ENCODE data around the gene CEACAM4.

Gene CEACAM4

GRCh38 chr19:41649827-41650226, 23.0 kb upstream of the CEACAM4 start:
- no peak for DNase-seq
- peaks cover 0 to 24% of the 10 kb centered on the region in 2 experiments for H3K27me3 ChIP-seq (ENCODE audit: control insufficient read depth in 1 of 2, insufficient read depth in 1 of 2, low read length in 2 of 2)
- 68% methylated on average over 2 of the region's 3 CpGs for WGBS
- H2AK5ac ChIP-seq (ENCODE audit: low read length, severe bottlenecking) = no peak overlapping the region
- no peaks in the 10 kb centered on the region for H3K4me1 ChIP-seq (ENCODE audit: control insufficient read depth, insufficient read depth, low read depth, low read length)
- no peak overlapping the region for H3K4me2 ChIP-seq (ENCODE audit: low read length, poor library complexity, severe bottlenecking)
- H2BK5ac ChIP-seq (ENCODE audit: low read depth, low read length, poor library complexity, severe bottlenecking) = no peak overlapping the region
- no peak overlapping the region for H3K14ac ChIP-seq (ENCODE audit: low read length in 2 of 2)
- no peak overlapping the region for H4K91ac ChIP-seq (ENCODE audit: low read length)
- H2BK12ac ChIP-seq (ENCODE audit: low read length in 2 of 2) = no peak overlapping the region
- H3K4ac ChIP-seq (ENCODE audit: low read depth in 1 of 2, low read length in 2 of 2) = no peak overlapping the region
- no peaks in the 10 kb centered on the region for H3K79me1 ChIP-seq (replicated peaks; ENCODE audit: low read length, poor library complexity, severe bottlenecking)
- no peak overlapping the region for H2BK120ac ChIP-seq (ENCODE audit: low read depth, low read length)
- H2AFZ ChIP-seq (ENCODE audit: low read depth, low read length) = no peak overlapping the region
- no peak overlapping the region for H2BK15ac ChIP-seq (ENCODE audit: low read depth, poor library complexity, severe bottlenecking)
- no peak overlapping the region for H3K18ac ChIP-seq (ENCODE audit: low read depth in 1 of 2, low read length in 2 of 2)
- H3K23ac ChIP-seq (ENCODE audit: low read length in 2 of 2) = no peak overlapping the region
- no peak overlapping the region for H3K9ac ChIP-seq (ENCODE audit: low read length)
- H3K4me3 ChIP-seq (ENCODE audit: insufficient read depth in 1 of 2, low read depth in 1 of 2, low read length in 2 of 2) = no peak overlapping the region
- H3K9me3 ChIP-seq (ENCODE audit: control insufficient read depth, low read length) = no peaks in the 10 kb centered on the region
- no peak overlapping the region for H4K8ac ChIP-seq (ENCODE audit: low read length)
- no peak overlapping the region for H3K27ac ChIP-seq (ENCODE audit: low read length, poor library complexity, severe bottlenecking)
- H3K36me3 ChIP-seq (ENCODE audit: control insufficient read depth in 1 of 2, insufficient read depth in 2 of 2, low read depth in 1 of 2, low read length in 2 of 2) = no peaks in the 10 kb centered on the region

- no peak overlapping the region for H3K4me3 ChIP-seq (ENCODE audit: insufficient read depth in 1 of 2, low read depth in 1 of 2, low read length in 2 of 2)
- no peaks in the 10 kb centered on the region for H3K79me1 ChIP-seq (replicated peaks; ENCODE audit: low read length, poor library complexity, severe bottlenecking)
- WGBS = 60% methylated on average over 4 of the region's 14 CpGs
- H2BK5ac ChIP-seq (ENCODE audit: low read depth, low read length, poor library complexity, severe bottlenecking) = no peak overlapping the region
- no peak overlapping the region for H2AFZ ChIP-seq (ENCODE audit: low read depth, low read length)
- no peak overlapping the region for H2AK5ac ChIP-seq (ENCODE audit: low read length, severe bottlenecking)
- no peak overlapping the region for H4K8ac ChIP-seq (ENCODE audit: low read length)
- H3K27me3 ChIP-seq (ENCODE audit: control insufficient read depth in 1 of 2, insufficient read depth in 1 of 2, low read length in 2 of 2) = peaks cover 0 to 24% of the 10 kb centered on the region in 2 experiments
- no peak overlapping the region for H3K23ac ChIP-seq (ENCODE audit: low read length in 2 of 2)
- no peak overlapping the region for H3K18ac ChIP-seq (ENCODE audit: low read depth in 1 of 2, low read length in 2 of 2)
- no peak for DNase-seq
- H3K4me2 ChIP-seq (ENCODE audit: low read length, poor library complexity, severe bottlenecking) = no peak overlapping the region
- H4K91ac ChIP-seq (ENCODE audit: low read length) = no peak overlapping the region
- H3K27ac ChIP-seq (ENCODE audit: low read length, poor library complexity, severe bottlenecking) = no peak overlapping the region
- no peak overlapping the region for H3K9ac ChIP-seq (ENCODE audit: low read length)
- no peak overlapping the region for H3K14ac ChIP-seq (ENCODE audit: low read length in 2 of 2)
- H3K9me3 ChIP-seq (ENCODE audit: control insufficient read depth, low read length) = no peaks in the 10 kb centered on the region
- no peak overlapping the region for H2BK120ac ChIP-seq (ENCODE audit: low read depth, low read length)
- H2BK12ac ChIP-seq (ENCODE audit: low read length in 2 of 2) = no peak overlapping the region
- H3K36me3 ChIP-seq (ENCODE audit: control insufficient read depth in 1 of 2, insufficient read depth in 2 of 2, low read depth in 1 of 2, low read length in 2 of 2) = no peaks in the 10 kb centered on the region
- H2BK15ac ChIP-seq (ENCODE audit: low read depth, poor library complexity, severe bottlenecking) = no peak overlapping the region
- H3K4me1 ChIP-seq (ENCODE audit: control insufficient read depth, insufficient read depth, low read depth, low read length) = no peaks in the 10 kb centered on the region
- H3K4ac ChIP-seq (ENCODE audit: low read depth in 1 of 2, low read length in 2 of 2) = no peak overlapping the region
Observed at GRCh38 chr19:41646589-41647204, 19.8 kb upstream of the CEACAM4 start.

- H2BK12ac ChIP-seq (ENCODE audit: low read length in 2 of 2) = no peak overlapping the region
- H2AK5ac ChIP-seq (ENCODE audit: low read length, severe bottlenecking) = no peak overlapping the region
- no peak overlapping the region for H3K4me2 ChIP-seq (ENCODE audit: low read length, poor library complexity, severe bottlenecking)
- no peak overlapping the region for H2AFZ ChIP-seq (ENCODE audit: low read depth, low read length)
- no peaks in the 10 kb centered on the region for H3K4me1 ChIP-seq (ENCODE audit: control insufficient read depth, insufficient read depth, low read depth, low read length)
- no peak overlapping the region for H3K23ac ChIP-seq (ENCODE audit: low read length in 2 of 2)
- no peak overlapping the region for H2BK15ac ChIP-seq (ENCODE audit: low read depth, poor library complexity, severe bottlenecking)
- H3K79me1 ChIP-seq (replicated peaks; ENCODE audit: low read length, poor library complexity, severe bottlenecking) = no peaks in the 10 kb centered on the region
- WGBS = 20% methylated on average over 5 of the region's 6 CpGs
- peaks cover 0 to 37% of the 10 kb centered on the region in 2 experiments for H3K27me3 ChIP-seq (ENCODE audit: control insufficient read depth in 1 of 2, insufficient read depth in 1 of 2, low read length in 2 of 2)
- H3K9me3 ChIP-seq (ENCODE audit: control insufficient read depth, low read length) = no peaks in the 10 kb centered on the region
- H4K8ac ChIP-seq (ENCODE audit: low read length) = no peak overlapping the region
- H3K9ac ChIP-seq (ENCODE audit: low read length) = no peak overlapping the region
- no peak overlapping the region for H3K4me3 ChIP-seq (ENCODE audit: insufficient read depth in 1 of 2, low read depth in 1 of 2, low read length in 2 of 2)
- H3K14ac ChIP-seq (ENCODE audit: low read length in 2 of 2) = no peak overlapping the region
- H3K36me3 ChIP-seq (ENCODE audit: control insufficient read depth in 1 of 2, insufficient read depth in 2 of 2, low read depth in 1 of 2, low read length in 2 of 2) = no peaks in the 10 kb centered on the region
- H3K27ac ChIP-seq (ENCODE audit: low read length, poor library complexity, severe bottlenecking) = no peak overlapping the region
- no peak overlapping the region for H2BK120ac ChIP-seq (ENCODE audit: low read depth, low read length)
- no peak overlapping the region for H2BK5ac ChIP-seq (ENCODE audit: low read depth, low read length, poor library complexity, severe bottlenecking)
- H3K18ac ChIP-seq (ENCODE audit: low read depth in 1 of 2, low read length in 2 of 2) = no peak overlapping the region
- H3K4ac ChIP-seq (ENCODE audit: low read depth in 1 of 2, low read length in 2 of 2) = no peak overlapping the region
- peak; percentile 29 for DNase-seq
- H4K91ac ChIP-seq (ENCODE audit: low read length) = no peak overlapping the region
Observed at GRCh38 chr19:41641879-41642485, 15.1 kb upstream of the CEACAM4 start.

DNA sequence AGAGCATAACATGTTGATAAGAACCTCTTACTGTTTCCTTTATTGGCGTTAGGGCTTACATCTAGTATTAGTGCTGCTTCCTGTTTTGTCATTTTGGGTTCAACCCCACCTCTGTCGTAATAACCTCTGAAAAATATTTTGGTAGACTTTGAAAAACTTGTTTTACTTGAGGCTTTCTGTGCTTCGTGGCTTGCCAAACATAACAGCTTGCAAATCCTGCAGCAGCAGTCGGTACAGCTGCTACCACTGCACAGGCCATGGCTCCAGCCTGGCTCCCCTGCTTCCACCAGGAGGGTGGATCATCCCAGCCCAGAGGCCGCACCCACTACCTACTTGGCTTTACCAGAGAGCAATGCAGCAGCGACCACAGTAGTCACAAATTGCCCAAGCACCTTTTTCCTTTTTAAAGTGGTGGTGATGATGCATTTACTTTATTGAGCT, 11.8 kb upstream of the CEACAM4 start:
- Histone ChIP-seq H2BK120ac (ENCODE audit: low read depth, low read length) (no peak overlapping the region), H3K79me1 (replicated peaks; ENCODE audit: low read length, poor library complexity, severe bottlenecking) (no peaks in the 10 kb centered on the region), H3K4me2 (ENCODE audit: low read length, poor library complexity, severe bottlenecking) (no peak overlapping the region), H3K23ac (ENCODE audit: low read length in 2 of 2) (no peak overlapping the region), H3K14ac (ENCODE audit: low read length in 2 of 2) (no peak overlapping the region), H2BK15ac (ENCODE audit: low read depth, poor library complexity, severe bottlenecking) (no peak overlapping the region), H2AK5ac (ENCODE audit: low read length, severe bottlenecking) (no peak overlapping the region), H3K9me3 (ENCODE audit: control insufficient read depth, low read length) (no peaks in the 10 kb centered on the region), H3K18ac (ENCODE audit: low read depth in 1 of 2, low read length in 2 of 2) (no peak overlapping the region), H3K27me3 (ENCODE audit: control insufficient read depth in 1 of 2, insufficient read depth in 1 of 2, low read length in 2 of 2) (peaks cover 0 to 39% of the 10 kb centered on the region in 2 experiments), H2BK5ac (ENCODE audit: low read depth, low read length, poor library complexity, severe bottlenecking) (no peak overlapping the region), H2BK12ac (ENCODE audit: low read length in 2 of 2) (no peak overlapping the region), H3K4ac (ENCODE audit: low read depth in 1 of 2, low read length in 2 of 2) (no peak overlapping the region), H4K91ac (ENCODE audit: low read length) (no peak overlapping the region), H3K4me3 (ENCODE audit: insufficient read depth in 1 of 2, low read depth in 1 of 2, low read length in 2 of 2) (no peak overlapping the region), H3K4me1 (ENCODE audit: control insufficient read depth, insufficient read depth, low read depth, low read length) (no peaks in the 10 kb centered on the region), H3K27ac (ENCODE audit: low read length, poor library complexity, severe bottlenecking) (no peak overlapping the region), H4K8ac (ENCODE audit: low read length) (no peak overlapping the region), H3K9ac (ENCODE audit: low read length) (no peak overlapping the region), H2AFZ (ENCODE audit: low read depth, low read length) (no peak overlapping the region), H3K36me3 (ENCODE audit: control insufficient read depth in 1 of 2, insufficient read depth in 2 of 2, low read depth in 1 of 2, low read length in 2 of 2) (no peaks in the 10 kb centered on the region)
- no peak for DNase-seq
- 39% methylated on average over 4 of the region's 6 CpGs for WGBS
